Peyer's patch (tissue), 4 donors: Measurements from ENCODE around the gene CLCN7. TPM values are rescaled to one million over a fixed set of nuclear protein-coding genes. Genes with fewer than 3 reads are reported as not detected.

ENCODE experiments used
- DNase-seq, 3 donors: peaks; one replicate each; pipeline ENCODE4 v3.0.0-alpha.2; 2017 to 2019
- H3K27ac ChIP-seq, 4 donors: fragments of 200-600 bp; sonication (generic); one replicate each; pipeline ENCODE4 v1.5.1; 2016 to 2019
- H3K27me3 ChIP-seq, 2 donors: fragments of 200-600 bp; sonication (generic); one replicate each; pipeline ENCODE4 v1.5.1; 2019
- H3K36me3 ChIP-seq, 3 donors: fragments of 200-600 bp; sonication (generic); one replicate each; pipeline ENCODE4 v1.5.1; 2016 to 2019
- H3K4me1 ChIP-seq, 4 donors: fragments of 200-600 bp; sonication (generic); one replicate each; pipeline ENCODE4 v1.5.1; 2016 to 2019
- H3K4me3 ChIP-seq, 4 donors: fragments of 200-600 bp; sonication (generic); 1 replicate in 3 of 4; 2 replicates in 1 of 4; pipeline ENCODE4 v1.5.1; 2016 to 2019; ENCODE audit warnings: mild to moderate bottlenecking in 1 of 4
- H3K9me3 ChIP-seq, 4 donors: fragments of 200-600 bp; sonication (generic); one replicate each; pipeline ENCODE4 v1.5.1; 2016 to 2019; ENCODE audit warnings: mild to moderate bottlenecking in 1 of 4
- CTCF ChIP-seq, 6 experiments: fragments of 450-650 bp in 4 of 6; fragments of 200-600 bp in 2 of 6; sonication (generic) in 1 of 6; IDR thresholded peaks; one replicate each; pipeline ENCODE4 v1.5.1; 2017 to 2019; ENCODE audit warnings: antibody characterized with exemption in 6 of 6, mild to moderate bottlenecking in 3 of 6, moderate library complexity in 1 of 6
- POLR2A ChIP-seq, 2 donors: fragments of 450-650 bp; IDR thresholded peaks; one replicate each; pipeline ENCODE4 v1.5.1; 2017; ENCODE audit warnings: antibody characterized with exemption in 2 of 2, mild to moderate bottlenecking in 2 of 2, moderate library complexity in 2 of 2
- total RNA-seq, 4 donors: library from RNA; depleted of rRNA; stranded (reverse); fragments of >200 nt; gene quantifications; one replicate each; pipeline ENCODE4 v1.1.0, GENCODE V29; 2016

Gene CLCN7
- 100 to 1,000 TPM in 2 of 4 donors, 10 to 100 TPM in 2; 95.1 to 194 (median 105) TPM for total RNA-seq

- peak; percentile 82 to 92 for TF ChIP-seq POLR2A (IDR thresholded peaks at IDR 0.05)
- peak in 1 of 6 experiments; percentile 12 for TF ChIP-seq CTCF (IDR thresholded peaks at IDR 0.05)
- H3K4me1 ChIP-seq = peaks cover 0 to 35% (median 0%) of the 10 kb centered on the region in 4 donors
- peak; percentile 90 to 97 (median 96) for DNase-seq
- no peaks in the 10 kb centered on the region for H3K9me3 ChIP-seq
- H3K4me3 ChIP-seq = peak within 1 kb of the TSS; percentile 91 to 100 (median 98)
- H3K27me3 ChIP-seq = no peaks in the 10 kb centered on the region
- H3K36me3 ChIP-seq = no peaks in the 10 kb centered on the region
- H3K27ac ChIP-seq = peak within 1 kb of the TSS; percentile 89 to 98 (median 93)
These were observed at the start of gene CLCN7 for GRCh38 chr16:1474796-1475551. CLCN7 (minus strand) TSS chr16:1475028; CDS start chr16:1474974, 54 bp downstream.

- peaks cover 0 to 14% (median 0%) of the 10 kb centered on the region in 3 donors for H3K36me3 ChIP-seq
- TF ChIP-seq POLR2A (IDR thresholded peaks at IDR 0.05) (no peak), CTCF (IDR thresholded peaks at IDR 0.05) (no peak)
- H3K9me3 ChIP-seq = no peaks in the 10 kb centered on the region
- DNase-seq = no peak
- H3K4me3 ChIP-seq = no peak overlapping the region
- H3K4me1 ChIP-seq = no peaks in the 10 kb centered on the region
- H3K27me3 ChIP-seq = no peaks in the 10 kb centered on the region
- H3K27ac ChIP-seq = no peak overlapping the region
These were observed 49.5 kb upstream of the CLCN7 start for GRCh38 chr16:1524366-1524765.

- H3K27me3 ChIP-seq = no peaks in the 10 kb centered on the region
- no peaks in the 10 kb centered on the region for H3K9me3 ChIP-seq
- TF ChIP-seq POLR2A (IDR thresholded peaks at IDR 0.05) (no peak), CTCF (IDR thresholded peaks at IDR 0.05) (no peak)
- H3K4me1 ChIP-seq = no peaks in the 10 kb centered on the region
- H3K4me3 ChIP-seq = no peak overlapping the region
- no peak for DNase-seq
- H3K27ac ChIP-seq = no peak overlapping the region
- H3K36me3 ChIP-seq = peaks cover 0 to 14% (median 0%) of the 10 kb centered on the region in 3 donors
These were observed 48.9 kb upstream of the CLCN7 start for GRCh38 chr16:1523581-1524245.

GRCh38 chr16:1520461-1520860 is 45.6 kb upstream of the CLCN7 start:
- Histone ChIP-seq H3K9me3 (no peaks in the 10 kb centered on the region), H3K27me3 (no peaks in the 10 kb centered on the region), H3K36me3 (peaks cover 0 to 14% (median 0%) of the 10 kb centered on the region in 3 donors), H3K4me1 (no peaks in the 10 kb centered on the region), H3K27ac (no peak overlapping the region), H3K4me3 (no peak overlapping the region)
- no peak for TF ChIP-seq POLR2A (IDR thresholded peaks at IDR 0.05)
- no peak for TF ChIP-seq CTCF (IDR thresholded peaks at IDR 0.05)
- no peak for DNase-seq

GRCh38 chr16:1519831-1520230 is 45.0 kb upstream of the CLCN7 start:
- Histone ChIP-seq H3K27ac (no peak overlapping the region), H3K36me3 (peaks cover 0 to 14% (median 0%) of the 10 kb centered on the region in 3 donors), H3K27me3 (no peaks in the 10 kb centered on the region), H3K4me1 (no peaks in the 10 kb centered on the region), H3K9me3 (no peaks in the 10 kb centered on the region), H3K4me3 (no peak overlapping the region)
- TF ChIP-seq POLR2A (IDR thresholded peaks at IDR 0.05) (no peak), CTCF (IDR thresholded peaks at IDR 0.05) (no peak)
- no peak for DNase-seq
